Trophoblast cell (in vitro differentiated cells and primary cell): Measurements from ENCODE around the gene RPL7L1.
A peak's percentile ranks its signal among the peaks of the same experiment; 100 is the strongest.
"Not testable (repeated sequence)": the region's sequence is repeated elsewhere in the genome, so short reads cannot be mapped to it uniquely, and the experiment has no call there.

Experiments
- DNase-seq, 2 donors: peaks; one replicate each; pipeline ENCODE4 v3.0.0-alpha.2; 2016
- H2AFZ ChIP-seq: 2 replicates; pipeline ENCODE4 v1.6.1; 2013; ENCODE audit warnings: low read length, moderate library complexity, mild to moderate bottlenecking; ENCODE audit not compliant: insufficient read depth, poor library complexity
- H2AK5ac ChIP-seq: 2 replicates; pipeline ENCODE4 v1.6.1; 2013; ENCODE audit warnings: mild to moderate bottlenecking, low read length
- H2BK120ac ChIP-seq: 2 replicates; pipeline ENCODE4 v1.6.1; 2013; ENCODE audit warnings: low read length, mild to moderate bottlenecking, moderate library complexity; ENCODE audit not compliant: insufficient read depth, poor library complexity
- H2BK12ac ChIP-seq: 2 replicates; pipeline ENCODE4 v1.6.1; 2013; ENCODE audit warnings: mild to moderate bottlenecking, low read length, moderate library complexity
- H2BK5ac ChIP-seq: 2 replicates; pipeline ENCODE4 v1.6.1; 2013; ENCODE audit warnings: low read length, low read depth, moderate library complexity, mild to moderate bottlenecking; ENCODE audit not compliant: poor library complexity
- H3K14ac ChIP-seq: 2 replicates; pipeline ENCODE4 v1.6.1; 2013; ENCODE audit warnings: mild to moderate bottlenecking, low read length
- H3K18ac ChIP-seq: 2 replicates; pipeline ENCODE4 v1.6.1; 2013; ENCODE audit warnings: mild to moderate bottlenecking, low read length
- H3K23ac ChIP-seq: 2 replicates; pipeline ENCODE4 v1.6.1; 2013; ENCODE audit warnings: low read length
- H3K27ac ChIP-seq: 2 replicates; pipeline ENCODE4 v1.5.1; 2013; ENCODE audit warnings: low read depth, mild to moderate bottlenecking, inconsistent platforms, low read length, moderate library complexity
- H3K27me3 ChIP-seq: 2 replicates; pipeline ENCODE4 v1.6.1; 2013; ENCODE audit warnings: inconsistent platforms, mild to moderate bottlenecking, low read length, moderate library complexity; ENCODE audit not compliant: insufficient read depth
- H3K36me3 ChIP-seq, 2 experiments: 1 replicate in 1 of 2; 2 replicates in 1 of 2; pipeline ENCODE4 v1.6.1; 2013; ENCODE audit warnings: low read length in 2 of 2, mild to moderate bottlenecking in 2 of 2, moderate library complexity in 1 of 2; ENCODE audit not compliant: insufficient read depth in 2 of 2, control insufficient read depth in 1 of 2
- H3K4ac ChIP-seq: 2 replicates; pipeline ENCODE4 v1.6.1; 2013; ENCODE audit warnings: low read depth, mild to moderate bottlenecking, low read length, moderate library complexity
- H3K4me1 ChIP-seq, 2 experiments: 1 replicate in 1 of 2; 2 replicates in 1 of 2; pipeline ENCODE4 v1.6.1; 2013; ENCODE audit warnings: low read length in 2 of 2, mild to moderate bottlenecking in 2 of 2, moderate library complexity in 1 of 2; ENCODE audit not compliant: insufficient read depth in 2 of 2, control insufficient read depth in 1 of 2
- H3K4me2 ChIP-seq: 2 replicates; pipeline ENCODE4 v1.6.1; 2013; ENCODE audit warnings: inconsistent platforms, mild to moderate bottlenecking, low read length, moderate library complexity
- H3K4me3 ChIP-seq: 2 replicates; pipeline ENCODE4 v1.5.1; 2013; ENCODE audit warnings: mild to moderate bottlenecking, low read depth, low read length, inconsistent platforms
- H3K79me1 ChIP-seq: one replicate; pipeline ENCODE4 v1.6.1; 2013; ENCODE audit warnings: low read length
- H3K79me2 ChIP-seq: 2 replicates; pipeline ENCODE4 v1.6.1; 2013; ENCODE audit warnings: low read length, mild to moderate bottlenecking; ENCODE audit not compliant: control insufficient read depth, insufficient read depth, poor library complexity
- H3K9ac ChIP-seq: 2 replicates; pipeline ENCODE4 v1.6.1; 2013; ENCODE audit warnings: mild to moderate bottlenecking, low read length
- H3K9me3 ChIP-seq: 2 replicates; pipeline ENCODE4 v1.6.1; 2013; ENCODE audit warnings: low read depth, mild to moderate bottlenecking, control low read depth, inconsistent platforms, low read length; ENCODE audit not compliant: insufficient read depth
- H4K12ac ChIP-seq: 2 replicates; pipeline ENCODE4 v1.6.1; 2013; ENCODE audit warnings: low read depth, mild to moderate bottlenecking, low read length, moderate library complexity
- H4K8ac ChIP-seq: 2 replicates; pipeline ENCODE4 v1.6.1; 2013; ENCODE audit warnings: low read depth, mild to moderate bottlenecking, low read length, moderate library complexity
- H4K91ac ChIP-seq: one replicate; pipeline ENCODE4 v1.6.1; 2013; ENCODE audit warnings: low read depth, mild to moderate bottlenecking, low read length, moderate library complexity
- WGBS: extraction: QIAGEN DNeasy Blood & Tissue Kit; methylation state at CpG from one replicate; pipeline ENCODE4 v1.1.7; 2013; ENCODE audit warnings: missing lambda C conversion rate; ENCODE audit not compliant: insufficient read length, insufficient coverage; ENCODE audit errors: extremely low coverage; 5-methylcytosine and 5-hydroxymethylcytosine counted together

Gene RPL7L1

DNA sequence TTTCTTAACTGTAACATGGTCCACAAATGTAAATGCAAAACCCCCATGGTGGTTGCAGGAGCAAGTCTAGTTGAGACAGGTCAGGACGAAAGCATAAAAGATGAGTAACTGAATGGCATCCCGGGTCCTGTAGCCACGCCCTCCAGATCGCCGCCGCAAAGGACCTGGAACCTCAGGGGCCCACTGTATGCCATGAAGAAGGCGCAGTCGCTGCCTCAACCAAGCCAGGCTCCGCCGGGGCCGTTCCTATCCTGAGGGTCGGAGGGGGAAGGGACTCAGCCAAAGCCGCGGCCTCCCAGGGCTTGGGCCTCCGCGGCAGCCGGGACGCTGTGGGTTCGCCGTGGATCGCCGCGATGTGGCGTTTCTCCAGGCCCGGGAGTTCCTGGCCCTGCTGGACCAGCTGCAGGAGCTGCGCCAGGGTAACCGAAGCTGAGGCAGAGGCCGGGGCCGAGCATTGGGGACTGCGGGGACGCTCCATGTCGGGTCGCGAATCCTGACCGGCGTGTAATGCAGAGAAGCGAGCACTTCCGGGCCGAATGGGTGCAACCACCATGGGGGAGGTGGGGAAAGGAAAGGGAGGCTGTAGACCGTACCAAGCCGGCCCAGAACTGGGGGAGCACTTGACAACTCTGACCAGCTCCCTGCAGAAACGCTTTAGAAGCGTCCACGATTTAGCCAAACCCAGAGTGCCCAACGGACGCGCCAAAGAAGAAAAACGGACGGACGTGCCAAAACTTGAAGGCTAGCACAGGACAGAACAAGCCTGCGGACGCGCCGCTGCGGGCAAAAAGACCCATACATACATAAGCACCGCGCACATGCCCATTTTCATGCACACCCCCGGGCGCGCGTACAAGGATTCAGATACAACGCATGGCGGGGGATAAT, 11.1 kb downstream of the RPL7L1 start:
- Histone ChIP-seq H3K36me3 (peaks cover 8 to 13% of the 10 kb centered on the region in 2 experiments), H3K4me3 (peak overlapping the region; percentile 99), H3K9me3 (no peaks in the 10 kb centered on the region), H3K27ac (peak overlapping the region; percentile 99), H2AK5ac (peak overlapping the region; percentile 45), H3K4me1 (peaks cover 0 to 2% of the 10 kb centered on the region in 2 experiments), H2BK5ac (peak overlapping the region; percentile 86), H2AFZ (peak overlapping the region; percentile 89), H4K12ac (peak overlapping the region; percentile 89), H4K91ac (peak overlapping the region; percentile 92), H3K79me1 (peaks cover 6% of the 10 kb centered on the region), H3K4me2 (peak overlapping the region; percentile 84), H2BK12ac (peak overlapping the region; percentile 19), H3K4ac (peak overlapping the region; percentile 88), H3K23ac (no peak overlapping the region), H4K8ac (peak overlapping the region; percentile 97), H3K14ac (peak overlapping the region; percentile 97), H3K79me2 (peaks cover 3% of the 10 kb centered on the region), H3K9ac (peak overlapping the region; percentile 99), H2BK120ac (peak overlapping the region; percentile 92), H3K27me3 (no peaks in the 10 kb centered on the region), H3K18ac (peak overlapping the region; percentile 94)
- peak; percentile 80 to 88 for DNase-seq
- WGBS, result no CpG with 5 or more reads among the region's 63 CpGs

DNA sequence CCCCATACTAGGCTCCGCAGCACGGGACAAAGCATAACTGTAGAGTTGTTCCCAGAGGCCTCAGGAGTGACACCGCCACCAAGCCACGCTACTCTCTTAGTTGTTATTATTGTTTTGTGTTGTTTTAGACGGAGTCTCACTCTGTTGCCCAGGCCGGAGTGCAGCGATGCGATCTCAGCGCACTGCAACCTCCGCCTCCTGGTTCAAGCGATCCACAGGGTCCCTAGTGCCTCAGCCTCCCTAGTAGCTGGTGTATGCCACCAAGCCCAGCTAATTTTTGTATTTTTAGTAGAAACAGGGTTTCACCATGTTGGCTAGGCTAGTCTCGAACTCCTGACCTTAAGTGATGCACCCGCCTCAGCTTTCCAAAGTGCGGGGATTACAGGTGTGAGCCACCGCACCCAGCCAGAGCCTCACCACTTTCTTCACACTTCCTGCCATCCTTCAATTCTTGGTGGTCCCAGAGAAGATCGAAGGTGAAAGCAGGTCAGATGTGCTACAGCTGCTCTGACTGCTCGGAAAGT, 11.8 kb downstream of the RPL7L1 start:
- DNase-seq, result no peak
- Histone ChIP-seq H4K91ac (no peak overlapping the region), H3K4me2 (peak overlapping the region; percentile 84), H2BK120ac (no peak overlapping the region), H2BK12ac (no peak overlapping the region), H3K36me3 (peaks cover 4 to 7% of the 10 kb centered on the region in 2 experiments), H3K4me3 (peak overlapping the region; percentile 99), H2AK5ac (no peak overlapping the region), H4K8ac (peak overlapping the region; percentile 91), H3K4ac (no peak overlapping the region), H3K79me2 (peaks cover 3% of the 10 kb centered on the region), H2AFZ (peak overlapping the region; percentile 53), H3K9ac (no peak overlapping the region), H3K14ac (peak overlapping the region; percentile 67), H3K23ac (no peak overlapping the region), H3K27ac (peak overlapping the region; percentile 99), H2BK5ac (no peak overlapping the region), H3K27me3 (no peaks in the 10 kb centered on the region), H4K12ac (peak overlapping the region; percentile 84), H3K18ac (no peak overlapping the region), H3K4me1 (peaks cover 0 to 2% of the 10 kb centered on the region in 2 experiments), H3K9me3 (no peaks in the 10 kb centered on the region), H3K79me1 (peaks cover 6% of the 10 kb centered on the region)
- no CpG with 5 or more reads among the region's 17 CpGs for WGBS

DNA sequence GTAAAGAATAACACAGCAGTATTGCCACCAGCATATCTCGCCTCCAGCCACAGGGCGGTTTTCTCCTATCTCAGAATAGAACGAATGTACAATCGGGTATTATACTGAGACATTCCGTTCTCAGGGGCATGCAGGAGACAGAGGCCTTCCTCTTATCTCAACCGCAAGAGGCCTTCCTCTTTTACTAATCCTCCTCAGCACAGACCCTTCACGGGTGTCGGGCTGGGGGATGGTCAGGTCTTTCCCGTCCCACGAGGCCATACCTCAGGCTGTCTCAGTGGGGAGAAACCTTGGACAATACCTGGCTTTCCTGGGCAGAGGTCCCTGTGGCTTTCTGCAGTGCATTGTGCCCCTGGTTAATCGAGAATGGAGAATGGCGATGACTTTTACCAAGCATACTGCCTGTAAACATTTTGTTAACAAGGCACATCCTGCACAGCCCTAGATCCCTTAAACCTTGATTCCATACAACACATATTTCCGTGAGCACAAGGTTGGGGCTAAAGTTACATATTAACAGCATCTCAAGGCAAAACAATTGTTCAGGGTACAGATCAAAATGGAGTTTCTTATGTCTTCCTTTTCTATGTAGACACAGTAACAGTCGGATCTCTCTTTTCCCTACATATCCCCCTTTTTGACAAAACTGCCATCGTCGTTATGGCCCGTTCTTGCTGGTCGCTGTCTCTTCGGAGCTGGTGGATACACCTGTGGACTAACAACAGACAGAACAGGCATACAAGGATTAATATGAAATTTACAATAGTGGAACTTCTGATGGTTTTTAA, 14.8 kb downstream of the RPL7L1 start:
- not testable (repeated sequence) for H3K23ac ChIP-seq, H3K4ac ChIP-seq, H3K9ac ChIP-seq, H4K91ac ChIP-seq, H3K4me1 ChIP-seq, H3K36me3 ChIP-seq, H4K8ac ChIP-seq, H3K79me1 ChIP-seq, H3K18ac ChIP-seq, H3K79me2 ChIP-seq, H2BK120ac ChIP-seq, H3K9me3 ChIP-seq, H2BK12ac ChIP-seq, H2AFZ ChIP-seq, H3K27ac ChIP-seq, H3K4me3 ChIP-seq, H3K27me3 ChIP-seq, DNase-seq, H4K12ac ChIP-seq, H3K14ac ChIP-seq, H3K4me2 ChIP-seq, H2BK5ac ChIP-seq, H2AK5ac ChIP-seq
- WGBS, result no CpG with 5 or more reads among the region's 19 CpGs

DNA sequence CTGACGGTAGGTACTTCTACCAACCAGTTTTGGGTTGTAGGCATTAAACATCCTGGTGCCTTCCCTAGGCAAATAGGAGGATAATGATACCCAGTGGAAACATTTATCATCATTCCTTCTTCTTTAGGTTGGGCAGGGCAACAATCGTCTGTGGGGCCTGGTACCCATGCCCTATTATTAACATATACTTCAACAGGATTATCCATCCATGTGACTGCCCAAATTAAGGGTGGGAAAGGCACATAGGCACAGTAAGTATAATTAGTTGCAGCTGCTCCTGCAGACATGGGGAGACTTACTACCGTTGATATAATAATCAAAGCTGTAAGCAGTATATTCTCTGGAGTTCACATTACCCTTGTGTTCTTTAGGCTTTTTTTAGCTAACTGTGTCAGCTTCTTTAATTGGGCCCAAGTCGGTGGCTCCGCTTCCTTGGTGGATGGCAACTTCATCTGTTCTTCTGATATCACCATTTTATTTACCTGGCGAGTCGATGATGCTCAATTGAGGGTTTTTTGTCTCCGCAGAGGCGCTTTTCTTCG, 16.8 kb downstream of the RPL7L1 start:
- Histone ChIP-seq H3K9me3 (no peaks in the 10 kb centered on the region), H4K12ac (no peak overlapping the region), H4K91ac (no peak overlapping the region), H3K4me2 (no peak overlapping the region), H2BK120ac (no peak overlapping the region), H3K79me2 (no peaks in the 10 kb centered on the region), H3K4me3 (no peak overlapping the region), H3K4ac (no peak overlapping the region), H2BK12ac (no peak overlapping the region), H3K27ac (no peak overlapping the region), H3K36me3 (no peaks in the 10 kb centered on the region), H3K27me3 (no peaks in the 10 kb centered on the region), H3K9ac (no peak overlapping the region), H2AK5ac (no peak overlapping the region), H3K23ac (no peak overlapping the region), H3K18ac (no peak overlapping the region), H2AFZ (no peak overlapping the region), H2BK5ac (no peak overlapping the region), H3K4me1 (no peaks in the 10 kb centered on the region), H3K14ac (no peak overlapping the region), H4K8ac (no peak overlapping the region), H3K79me1 (no peaks in the 10 kb centered on the region)
- no peak for DNase-seq
- WGBS, result no CpG with 5 or more reads among the region's 10 CpGs
